DLD1 (cell line): Measurements from ENCODE around the gene FKBP5.

ENCODE experiments used
- in situ Hi-C: cut with HindIII; loops from 2 replicates; pipeline ENCODE4 v1.10.0; 2017; ENCODE audit warnings: low sequenced_read_pairs

FKBP5 gene

DNA sequence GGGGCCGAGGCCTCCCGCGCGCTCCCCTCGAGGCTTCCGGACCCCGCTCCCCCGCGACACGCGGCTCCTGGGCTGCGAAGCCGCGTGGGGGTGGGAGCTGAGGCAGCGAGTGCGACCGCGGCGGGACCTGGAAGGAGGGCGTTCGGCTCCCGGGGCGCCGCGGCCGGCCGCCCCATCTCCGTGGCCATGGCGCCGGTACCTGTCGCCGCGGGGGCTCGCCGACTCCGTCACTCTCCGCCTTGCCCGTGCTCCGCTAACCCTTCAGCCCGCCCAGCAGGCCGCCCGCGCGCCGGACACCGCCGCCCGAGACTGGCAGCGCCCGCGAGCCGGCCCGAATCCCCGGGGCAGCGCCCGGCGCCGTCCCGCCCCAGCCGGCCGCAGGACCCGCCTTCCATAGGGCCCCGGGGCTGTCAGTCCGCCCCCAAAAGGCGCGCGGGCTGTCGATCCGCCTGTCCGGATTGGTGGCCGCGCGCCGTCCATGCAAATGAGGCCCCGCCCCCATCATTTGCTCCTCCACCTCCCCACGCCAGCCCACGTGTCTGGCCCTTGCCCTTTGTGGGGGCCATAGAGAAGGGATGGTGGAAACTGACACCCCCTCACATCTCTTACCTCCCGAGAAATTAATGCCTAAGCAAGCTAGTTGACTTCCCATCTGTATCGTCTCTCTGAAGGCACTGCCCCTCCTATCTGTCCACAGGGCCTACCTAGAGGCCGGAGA, at the start of gene FKBP5:
Gene FKBP5, minus strand, starts transcription at position 311 of the 718 bp plus-strand sequence. CDS start 46,091 bp downstream, outside the sequence.
- in situ Hi-C loops: no loop called here

DNA sequence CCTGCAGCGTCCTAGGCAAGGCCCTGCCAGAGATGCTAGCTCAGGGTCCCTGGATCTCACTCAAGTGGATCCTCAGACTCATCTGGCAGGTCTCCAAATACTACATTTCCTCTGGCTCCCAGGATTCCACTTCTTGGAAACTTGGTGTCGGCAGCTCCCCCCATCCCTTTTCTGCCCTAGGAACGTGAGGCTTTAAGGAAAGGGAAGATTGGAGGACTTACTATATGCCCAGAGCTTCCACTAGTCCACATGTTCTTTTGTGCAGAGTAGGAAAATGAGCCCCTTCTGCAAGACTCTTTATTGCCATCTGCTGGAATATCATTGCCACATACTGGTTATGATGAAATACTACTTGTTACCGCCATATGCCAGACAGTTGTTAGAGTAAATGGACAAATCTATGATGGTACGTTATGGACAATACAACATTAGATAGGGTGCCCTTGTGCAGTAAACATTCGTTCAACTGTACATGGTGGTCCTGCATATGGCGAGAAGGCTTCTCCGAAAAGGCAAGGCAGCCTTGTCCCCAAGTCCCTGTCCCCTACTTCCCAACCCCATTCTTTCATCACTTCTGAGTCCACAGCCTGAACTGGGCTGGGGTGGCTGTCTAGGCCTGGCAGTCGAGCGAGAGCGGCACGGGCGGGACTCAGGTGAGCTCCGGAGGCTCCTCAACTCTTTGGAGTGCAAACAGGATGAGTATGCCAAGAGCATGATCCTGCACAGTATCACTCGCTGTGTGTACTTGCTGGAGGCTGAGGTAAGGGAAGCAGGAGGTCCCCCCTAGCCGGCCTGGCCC, 48.9 kb upstream of the FKBP5 start:
- in situ Hi-C loops: loop anchor here (25.0 kb wide), 1 partner anchor 175 kb away; no protein-coding TSS in a partner anchor

DNA sequence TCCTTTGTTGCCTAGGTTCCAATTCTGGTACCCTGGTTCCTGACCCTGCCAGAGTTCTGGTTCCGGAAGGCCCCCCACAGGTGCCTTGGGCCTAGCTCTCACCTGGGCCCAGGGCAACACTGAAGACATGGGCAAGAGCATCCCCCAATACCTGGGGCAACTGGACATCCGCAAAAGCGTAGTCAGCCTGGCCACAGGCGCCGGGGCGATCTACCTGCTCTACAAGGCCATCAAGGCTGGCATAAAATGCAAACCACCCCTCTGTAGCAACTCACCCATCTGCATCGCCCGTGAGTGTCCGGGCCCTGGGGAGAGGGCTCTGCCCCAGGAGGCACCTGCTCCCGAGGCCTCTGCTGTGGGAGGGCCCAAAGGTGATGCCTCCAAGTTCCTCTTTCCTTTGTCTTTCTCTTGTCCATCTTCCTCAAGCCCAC, 48.3 kb upstream of the FKBP5 start, which contains the start of gene ARMC12:
Gene ARMC12, plus strand, starts transcription at position 51 of the 431 bp plus-strand sequence. Its CDS starts 77 bp downstream, at position 128.
- in situ Hi-C loops: loop anchor here (25.0 kb wide), 1 partner anchor 175 kb away; no protein-coding TSS in a partner anchor

DNA sequence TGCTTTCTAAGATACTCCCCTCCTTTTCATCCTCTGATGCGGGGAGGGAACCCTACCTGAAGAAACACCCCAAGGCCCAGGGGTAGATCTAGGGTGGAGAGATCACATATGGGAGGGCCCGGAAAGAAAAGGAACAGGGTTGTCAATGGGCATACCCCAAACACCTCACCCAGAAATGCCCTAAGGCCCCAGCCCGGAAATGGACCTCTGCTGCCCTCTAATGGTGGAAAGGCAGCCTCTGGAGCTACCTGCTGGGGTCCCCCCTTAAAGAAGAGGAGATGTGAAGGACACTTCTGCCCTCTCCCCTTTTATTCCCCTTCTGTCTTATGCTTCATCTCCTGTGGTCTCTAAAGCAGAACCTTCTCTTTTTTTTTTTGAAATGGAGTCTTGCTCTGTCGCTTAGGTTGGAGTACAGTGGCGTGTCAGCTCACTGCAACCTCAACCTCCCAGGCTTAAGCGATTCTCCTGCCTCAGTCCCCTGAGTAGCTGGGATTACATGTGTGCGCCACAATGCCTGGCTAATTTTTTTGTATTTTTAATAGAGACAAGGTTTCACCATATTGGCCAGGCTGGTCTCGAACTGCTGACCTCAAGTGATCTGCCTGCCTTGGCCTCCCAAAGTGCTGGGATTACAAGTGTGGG, 47.7 kb upstream of the FKBP5 start:
- in situ Hi-C loops: loop anchor here (25.0 kb wide), 1 partner anchor 174 kb away; no protein-coding TSS in a partner anchor

DNA sequence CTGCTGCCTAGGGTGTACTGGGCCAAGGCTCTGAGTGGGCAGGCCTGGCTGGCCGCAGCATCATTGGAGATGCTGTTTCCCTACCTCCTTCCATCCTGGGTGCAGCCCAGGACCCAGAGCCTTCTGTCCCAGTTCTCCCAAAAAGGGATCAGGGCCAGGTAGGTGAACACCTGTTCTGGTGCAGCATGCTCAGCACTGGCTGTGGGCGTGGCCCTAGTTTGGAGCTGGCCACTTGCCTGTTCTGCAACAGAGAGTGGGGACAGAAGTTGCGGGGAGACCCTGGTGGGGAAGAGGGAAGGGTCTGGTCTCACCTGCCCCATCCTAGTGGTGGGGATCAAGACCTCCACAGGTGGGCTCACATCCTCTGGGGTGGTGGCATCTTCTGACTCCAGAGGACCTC, 46.7 kb upstream of the FKBP5 start:
- in situ Hi-C loops: loop anchor here (25.0 kb wide), 1 partner anchor 173 kb away; no protein-coding TSS in a partner anchor

DNA sequence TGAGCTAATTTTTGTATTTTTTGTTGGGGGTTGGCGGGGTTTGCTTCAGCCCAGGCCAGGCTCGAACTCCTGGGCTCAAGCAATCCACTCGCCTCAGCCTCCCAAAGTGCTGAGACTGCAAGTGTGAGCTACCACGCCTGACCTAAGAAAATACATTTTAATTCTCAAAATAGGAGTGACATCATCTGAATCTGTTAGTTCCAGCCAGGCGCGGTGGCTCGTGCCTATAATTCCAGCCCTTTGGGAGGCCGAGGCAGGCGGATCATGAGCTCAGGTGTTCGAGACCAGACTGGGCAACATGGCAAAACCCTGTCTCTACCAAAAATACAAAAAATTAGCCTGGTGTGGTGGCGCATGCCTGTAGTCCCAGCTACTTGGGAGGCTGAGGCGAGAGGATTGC, 45.6 kb upstream of the FKBP5 start:
- in situ Hi-C loops: loop anchor here (25.0 kb wide), 1 partner anchor 172 kb away; no protein-coding TSS in a partner anchor

DNA sequence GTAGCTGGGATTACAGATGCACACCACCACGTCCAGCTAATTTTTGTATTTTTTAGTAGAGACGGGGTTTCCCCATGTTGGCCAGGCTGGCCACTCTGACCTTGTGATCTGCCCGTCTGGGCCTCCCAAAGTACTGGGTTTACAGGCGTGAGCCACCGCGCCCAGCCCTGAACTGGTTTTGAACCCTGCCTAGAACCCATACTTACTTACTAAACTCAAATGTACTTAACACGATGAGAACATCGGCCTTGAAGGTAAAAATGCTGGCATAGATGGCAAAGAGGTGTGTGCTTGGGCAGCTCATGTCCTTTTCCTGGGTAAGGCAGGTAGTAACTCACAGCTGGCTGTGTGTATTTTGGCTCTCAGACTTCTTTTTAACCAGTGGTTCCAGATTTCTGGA, 44.9 kb upstream of the FKBP5 start:
- in situ Hi-C loops: loop anchor here (25.0 kb wide), 1 partner anchor 171 kb away; no protein-coding TSS in a partner anchor

DNA sequence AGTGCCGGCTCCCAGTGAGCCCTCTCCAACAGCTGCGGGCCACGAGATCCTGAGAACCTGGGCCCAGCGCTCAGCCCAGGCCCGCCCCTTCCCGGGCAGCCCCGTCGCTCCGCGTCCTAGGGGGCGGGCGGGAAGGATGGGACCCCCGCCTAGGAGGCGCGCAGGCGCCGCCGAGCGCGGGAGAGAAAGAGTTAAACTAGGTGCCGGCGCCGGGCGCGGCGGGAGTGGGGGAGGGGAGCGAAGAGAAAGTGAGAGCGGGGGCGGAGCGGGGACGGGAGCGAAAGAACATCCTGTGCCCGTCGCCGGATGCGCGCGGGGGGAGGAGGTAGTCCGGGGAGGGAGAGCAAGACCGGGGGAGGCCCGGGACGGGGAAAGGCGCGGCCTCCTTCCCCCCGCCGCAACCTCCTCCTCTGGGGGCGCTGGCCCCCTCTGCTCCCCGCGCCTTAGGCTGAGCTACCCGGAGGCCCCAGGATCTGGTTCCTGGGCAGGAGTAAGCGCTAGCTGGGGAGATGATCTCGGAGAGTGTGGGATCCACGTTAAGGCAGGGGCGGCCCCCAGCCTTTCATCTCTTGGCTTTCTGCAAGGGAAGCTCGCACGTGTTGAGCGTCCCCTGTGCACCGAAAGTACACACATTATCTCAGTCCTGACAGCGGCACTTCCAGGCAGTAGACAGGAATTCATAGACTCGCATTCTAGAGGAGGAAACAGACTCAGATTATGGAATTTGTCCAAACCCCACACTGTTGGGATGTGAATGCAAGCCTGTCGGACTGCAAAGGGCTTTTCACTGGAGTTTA, 43.2 kb upstream of the FKBP5 start:
- in situ Hi-C loops: loop anchor here (25.0 kb wide), 1 partner anchor 170 kb away; no protein-coding TSS in a partner anchor

DNA sequence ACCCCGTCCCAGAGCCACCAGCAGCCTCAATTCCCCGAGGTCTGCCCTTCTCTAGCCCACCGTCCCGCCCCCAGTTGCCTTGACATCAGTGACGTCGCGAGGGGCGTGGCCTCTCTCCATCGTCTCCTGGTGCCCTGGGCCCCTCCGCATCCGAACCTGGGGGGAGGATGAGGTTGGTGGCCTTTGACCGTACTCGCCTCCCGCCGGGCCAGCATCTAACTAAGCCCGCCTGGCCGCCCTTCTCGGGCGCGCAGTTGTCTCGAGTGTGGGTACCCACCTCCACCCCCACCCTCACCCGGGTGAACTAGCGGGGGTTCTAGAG, 42.7 kb upstream of the FKBP5 start:
- in situ Hi-C loops: loop anchor here (25.0 kb wide), 1 partner anchor 169 kb away; no protein-coding TSS in a partner anchor

DNA sequence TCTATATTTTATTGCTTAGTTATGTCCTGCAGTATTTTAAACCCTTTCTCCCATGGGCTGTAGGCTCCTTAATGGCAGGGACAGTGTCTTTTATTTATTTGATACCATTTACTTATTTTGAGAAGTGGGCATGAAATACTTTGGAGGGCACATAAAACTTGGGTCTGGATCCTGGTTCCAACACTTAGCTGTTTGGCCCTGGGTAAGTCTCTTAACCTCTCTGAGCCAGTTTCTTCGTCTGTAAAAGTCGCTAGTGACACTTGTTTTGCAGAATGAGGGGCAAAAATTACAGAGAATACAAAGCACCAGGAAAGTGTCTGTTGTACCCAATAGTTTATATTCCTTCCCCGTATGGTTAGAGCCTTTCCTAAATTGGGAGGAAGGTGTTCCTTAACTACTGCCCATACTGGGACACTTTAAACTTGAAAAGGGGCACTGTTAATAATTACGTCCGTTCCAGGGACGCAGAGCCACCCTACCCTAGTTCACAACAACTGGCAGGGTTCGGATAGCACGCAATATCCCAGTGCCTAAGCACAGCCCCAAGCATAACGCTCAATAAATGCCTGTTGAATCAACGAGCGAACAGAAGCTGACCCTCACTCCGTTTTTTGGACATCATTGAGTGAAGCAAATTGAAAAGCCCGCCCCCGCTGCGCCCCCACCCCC, 42.2 kb upstream of the FKBP5 start:
- in situ Hi-C loops: loop anchor here (25.0 kb wide), 1 partner anchor 169 kb away; no protein-coding TSS in a partner anchor

DNA sequence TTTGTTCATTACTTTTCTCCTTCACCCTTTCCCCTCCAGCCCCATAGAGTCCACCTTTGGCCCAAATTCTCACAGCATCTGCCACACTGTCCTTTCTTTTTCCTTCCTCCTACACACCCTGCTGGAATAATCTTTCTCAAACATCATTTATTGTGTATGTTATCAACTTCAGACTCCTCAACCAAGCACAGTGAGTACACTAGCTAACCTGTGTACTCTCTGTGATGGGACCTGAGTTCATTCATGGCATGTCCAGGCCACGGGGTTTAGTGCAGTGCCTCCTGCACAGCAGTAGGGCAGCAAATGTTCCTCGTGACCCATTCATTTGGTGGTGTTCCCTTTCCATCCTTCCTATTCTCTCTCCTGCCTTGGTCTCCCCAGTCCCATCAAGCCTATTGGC, 41.0 kb upstream of the FKBP5 start:
- in situ Hi-C loops: loop anchor here (25.0 kb wide), 1 partner anchor 167 kb away; no protein-coding TSS in a partner anchor

DNA sequence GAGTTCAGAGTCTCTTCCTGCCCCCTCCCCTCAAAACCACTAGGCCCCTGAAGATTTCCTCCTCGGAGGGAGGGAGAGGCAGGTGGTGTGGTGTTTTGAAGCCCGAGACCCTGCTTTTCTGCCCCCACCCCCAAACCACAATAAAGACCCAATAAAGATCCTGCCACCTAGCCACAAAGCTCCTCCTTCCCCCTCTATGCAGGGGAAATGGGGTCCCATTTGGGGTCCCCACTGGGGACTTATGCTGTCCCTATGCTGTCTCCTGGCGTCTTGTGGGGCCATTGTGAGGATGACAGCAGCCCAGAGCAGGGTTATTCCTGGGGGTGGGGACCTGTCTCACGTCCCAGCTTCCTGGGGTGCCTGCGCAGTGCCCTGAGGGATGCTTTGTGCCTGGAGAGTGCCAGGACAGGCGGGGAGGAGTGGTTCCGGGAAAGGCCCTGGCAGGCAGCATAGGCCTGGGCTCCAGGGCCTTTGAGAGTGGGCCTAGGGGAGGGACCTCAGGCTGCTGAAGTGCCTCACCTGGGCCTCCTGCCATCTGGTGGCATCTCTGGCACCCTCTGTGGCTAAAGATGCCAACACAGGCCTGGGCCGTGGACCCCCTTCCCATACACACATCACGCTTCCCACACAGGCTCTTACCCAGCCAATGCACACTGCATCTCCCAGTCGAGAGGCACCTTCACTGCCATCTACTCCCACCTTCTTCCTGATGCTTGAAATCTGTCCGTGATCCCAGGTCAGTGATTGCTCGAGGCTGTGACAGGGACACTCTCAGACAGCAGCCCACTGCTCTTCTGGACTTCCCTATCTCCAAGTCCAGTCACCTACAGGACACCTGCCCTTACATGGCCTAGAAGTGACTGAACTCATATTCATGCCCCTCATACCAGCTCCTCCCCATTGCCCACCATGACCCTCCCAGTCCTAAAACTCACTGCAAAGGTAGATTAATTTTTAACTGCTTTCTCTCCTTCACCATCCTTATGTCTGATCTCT, 40.3 kb upstream of the FKBP5 start:
- in situ Hi-C loops: loop anchor here (25.0 kb wide), 1 partner anchor 167 kb away; no protein-coding TSS in a partner anchor

DNA sequence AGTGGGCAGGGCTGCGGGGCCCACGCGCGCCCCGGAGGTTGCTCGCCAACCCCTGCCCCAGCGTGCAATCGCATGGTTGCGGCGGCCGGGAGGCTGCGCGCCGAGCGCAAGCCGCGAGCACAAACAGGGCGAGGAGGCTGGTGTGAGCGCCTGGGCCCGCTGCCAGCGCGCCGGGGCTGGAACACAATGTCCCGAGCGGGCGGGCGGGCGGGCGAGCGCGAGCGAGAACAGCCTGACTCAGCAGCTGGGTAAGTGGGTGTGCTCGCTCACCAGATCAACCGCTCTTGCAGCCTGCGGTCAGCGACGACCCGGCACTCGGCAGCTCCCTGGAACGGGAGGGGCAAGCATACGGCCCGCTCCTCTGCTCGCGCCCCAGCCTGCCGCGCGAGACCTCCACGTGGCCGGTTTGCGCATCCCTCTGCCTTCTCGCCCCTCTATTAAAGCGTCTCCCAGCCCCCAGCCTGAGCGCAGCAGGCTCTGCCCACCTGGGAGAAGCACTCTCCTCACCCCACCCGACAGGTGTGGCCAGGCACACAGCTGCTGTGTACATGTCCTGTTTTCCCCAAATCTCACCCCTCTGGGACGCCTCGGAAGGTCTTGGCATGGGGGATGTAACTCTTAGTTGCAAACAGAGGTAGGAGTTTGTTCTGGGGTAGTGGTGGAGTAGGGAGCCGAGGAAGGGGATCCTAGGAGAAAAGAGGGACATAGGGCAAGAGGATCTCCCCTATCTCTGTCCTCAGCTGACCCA, 39.4 kb upstream of the FKBP5 start:
- in situ Hi-C loops: loop anchor here (25.0 kb wide), 1 partner anchor 166 kb away; no protein-coding TSS in a partner anchor

DNA sequence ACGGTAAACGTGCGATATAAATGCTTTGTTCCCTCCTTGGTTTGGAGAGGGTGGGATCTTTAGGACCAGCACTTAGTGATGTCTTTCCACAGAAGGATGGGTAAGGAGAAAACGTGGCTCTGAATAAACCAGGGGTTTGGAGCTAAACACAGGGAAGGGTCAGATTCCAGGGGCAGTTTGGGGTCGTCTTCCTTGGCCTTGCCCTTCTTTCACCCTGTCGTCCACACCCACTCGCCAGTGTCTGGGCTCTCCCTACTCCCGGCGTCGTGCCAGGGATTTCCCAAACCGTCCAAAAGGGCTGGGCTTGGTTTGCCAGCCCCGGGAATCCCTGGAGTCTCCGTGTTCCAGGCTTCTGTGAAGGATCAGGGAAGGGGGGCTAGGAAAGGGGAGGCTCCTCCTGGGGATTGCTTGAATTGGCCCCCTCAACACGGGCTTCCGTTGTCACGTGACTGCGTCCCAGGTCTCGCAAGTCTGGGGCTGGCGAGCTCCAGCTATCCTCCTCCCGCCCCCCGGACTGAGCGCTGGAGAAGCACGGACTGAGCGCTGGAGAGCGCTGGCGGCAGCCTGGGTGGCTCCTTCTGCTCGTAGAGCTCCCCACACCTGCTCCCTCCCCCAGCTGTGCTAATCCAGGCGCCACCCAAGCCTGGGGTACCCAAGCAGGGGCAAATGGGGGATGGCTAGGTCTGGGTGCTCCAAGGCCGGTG, 38.7 kb upstream of the FKBP5 start:
- in situ Hi-C loops: loop anchor here (25.0 kb wide), 1 partner anchor 165 kb away; no protein-coding TSS in a partner anchor

DNA sequence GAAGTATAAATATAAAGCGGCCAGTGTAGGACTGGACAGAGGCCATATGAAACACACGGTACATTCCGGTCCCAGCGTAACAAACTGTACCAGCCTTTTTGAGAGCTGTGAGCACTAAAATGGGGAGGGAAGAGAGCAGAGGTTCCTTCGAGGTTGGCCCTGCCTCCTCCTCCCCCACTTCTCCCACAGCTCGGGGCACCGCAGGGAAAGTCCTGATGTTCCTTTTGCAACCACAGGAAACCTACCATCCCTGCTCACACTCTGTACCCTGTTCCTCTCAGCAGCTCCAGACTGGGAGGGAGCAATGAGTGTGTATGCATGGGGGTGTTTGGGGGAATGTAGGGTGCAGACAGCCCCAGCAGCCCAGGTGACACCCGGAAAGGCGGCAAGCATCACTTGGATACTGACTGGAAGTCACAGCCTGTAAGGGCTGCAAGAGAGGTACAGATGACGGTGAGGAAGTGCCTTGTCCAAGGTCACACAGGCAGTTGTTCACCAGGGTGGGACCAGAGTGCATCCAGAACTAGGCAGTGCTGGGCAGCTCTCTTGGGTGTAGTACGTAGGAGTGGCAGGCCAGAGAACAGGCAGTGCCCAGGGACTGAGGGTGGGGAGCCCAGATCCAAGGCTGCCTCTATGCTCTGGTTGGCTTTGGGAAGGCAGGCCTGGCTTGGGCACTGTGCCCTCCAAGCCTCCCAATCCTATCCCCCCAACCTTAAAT, 37.2 kb upstream of the FKBP5 start:
- in situ Hi-C loops: loop anchor here (25.0 kb wide), 1 partner anchor 164 kb away; no protein-coding TSS in a partner anchor
